Putamen (tissue), 1 donor: ENCODE measurements around the gene TNFRSF14.
"Not testable (repeated sequence)": the region's sequence is repeated elsewhere in the genome, so short reads cannot be mapped to it uniquely, and the experiment has no call there.

Experiments used
- DNase-seq: peaks from one replicate; pipeline ENCODE4 v3.0.0-alpha.2; 2016; ENCODE audit warnings: low spot score

The TNFRSF14 gene

DNA sequence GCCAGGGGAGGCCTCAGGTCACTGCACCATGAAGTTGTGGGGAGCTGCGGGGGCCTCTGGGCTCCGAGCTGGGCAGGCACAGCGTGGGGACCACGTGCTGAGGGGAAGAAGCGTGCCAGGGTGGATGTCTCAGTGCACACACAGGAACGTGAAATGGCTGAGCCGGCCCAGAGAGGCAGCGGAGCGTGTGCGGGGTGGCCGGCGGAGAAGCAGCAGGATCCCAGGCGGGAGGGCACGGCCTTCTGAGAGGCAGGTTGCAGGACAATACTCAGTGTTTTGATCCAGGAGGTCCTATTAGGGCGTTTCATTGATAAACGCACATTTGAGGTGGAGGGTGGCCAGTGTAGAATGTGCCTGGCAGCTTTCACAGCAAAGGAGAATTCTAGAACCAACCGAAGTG lies 12.9 kb downstream of the TNFRSF14 start:
- no peak for DNase-seq

DNA sequence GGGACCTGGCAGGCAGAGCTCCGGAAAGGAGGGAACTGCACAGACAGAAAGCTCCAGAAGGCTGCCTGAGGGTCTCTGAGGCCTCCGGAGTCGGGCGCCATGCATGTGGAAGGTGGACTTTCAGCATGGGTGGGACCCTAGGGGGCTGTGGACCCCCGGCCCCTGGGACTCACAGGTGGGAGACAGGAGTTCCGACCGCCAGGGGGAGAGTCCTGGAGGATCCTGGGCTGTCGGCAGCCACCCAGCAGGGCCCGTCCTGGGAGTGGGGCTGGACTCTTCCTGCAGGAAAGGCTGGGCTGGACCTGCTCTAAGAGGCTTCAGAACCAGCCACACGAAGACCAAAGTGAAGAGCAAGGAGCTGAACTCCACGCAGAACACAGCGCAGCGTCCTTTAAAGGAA lies 13.5 kb downstream of the TNFRSF14 start:
- not testable (repeated sequence) for DNase-seq

DNA sequence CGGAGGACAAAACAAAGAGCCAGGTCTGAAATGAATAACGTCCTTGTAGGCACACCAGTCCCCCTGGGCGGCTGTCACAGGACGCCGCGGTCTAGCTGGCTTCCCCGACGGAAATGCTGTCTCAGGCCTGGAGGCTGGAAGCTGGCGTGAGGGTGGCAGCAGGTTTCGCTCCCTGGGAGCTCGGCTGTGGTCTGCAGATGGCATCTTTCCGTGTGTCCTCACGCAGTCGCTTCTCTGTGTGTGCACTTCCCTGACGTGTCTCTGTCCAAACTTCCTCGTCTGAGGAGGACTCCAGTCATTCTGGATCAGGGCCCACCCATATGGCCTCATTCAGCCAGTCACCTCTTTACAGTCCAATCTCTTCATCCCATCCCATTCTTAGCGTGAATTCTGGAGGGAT lies 14.2 kb downstream of the TNFRSF14 start:
- no peak for DNase-seq

DNA sequence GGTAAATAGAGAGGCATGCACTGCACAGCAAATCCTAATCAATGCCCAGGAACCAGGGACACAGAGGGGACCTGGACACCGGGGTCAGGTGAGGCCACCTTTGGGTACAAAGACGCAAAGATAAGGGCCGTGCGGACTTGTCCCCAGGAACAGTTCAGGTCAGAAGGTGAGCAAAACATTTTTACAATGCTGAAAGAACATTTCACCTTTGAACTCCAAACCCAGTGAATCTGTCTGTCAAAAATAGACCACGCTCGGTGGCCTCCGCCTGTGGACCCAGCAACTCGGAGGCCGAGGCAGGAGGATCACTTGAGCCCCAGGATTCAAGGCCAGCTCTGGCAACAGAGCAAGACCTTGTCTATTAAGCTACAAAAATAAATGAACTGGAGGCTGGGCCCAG lies 15.2 kb downstream of the TNFRSF14 start:
- DNase-seq = no peak

DNA sequence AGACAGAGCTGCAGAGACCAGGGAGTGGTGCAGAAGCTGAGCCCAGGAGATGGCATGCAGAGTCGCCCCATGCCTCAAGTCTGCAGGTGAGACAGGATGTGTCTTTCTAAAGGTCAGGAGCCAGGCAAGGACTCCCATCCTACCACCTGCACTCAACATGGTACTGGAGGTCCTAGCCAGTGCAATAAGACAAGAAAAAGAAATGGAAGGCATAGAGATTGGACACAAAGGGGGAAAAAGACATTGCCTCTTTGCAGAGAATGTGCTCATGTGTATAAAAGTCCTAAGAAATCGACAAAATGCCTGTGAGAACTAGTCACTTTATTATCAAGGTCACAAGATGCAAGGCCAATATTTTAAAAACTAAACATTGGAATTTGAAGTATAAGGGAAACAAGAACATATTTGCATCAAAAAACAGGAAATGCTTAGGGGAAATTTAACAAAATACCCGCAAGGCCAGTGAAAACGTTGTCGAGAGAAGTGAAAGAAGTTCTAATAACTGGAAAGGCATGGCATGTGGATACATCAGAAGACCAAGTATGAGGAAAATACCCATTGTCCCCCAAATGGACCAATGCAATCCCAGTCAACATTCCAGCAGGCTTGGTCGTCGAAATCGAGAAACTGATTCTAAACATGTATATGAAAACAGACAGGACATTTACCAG lies 17.2 kb downstream of the TNFRSF14 start:
- DNase-seq = no peak

DNA sequence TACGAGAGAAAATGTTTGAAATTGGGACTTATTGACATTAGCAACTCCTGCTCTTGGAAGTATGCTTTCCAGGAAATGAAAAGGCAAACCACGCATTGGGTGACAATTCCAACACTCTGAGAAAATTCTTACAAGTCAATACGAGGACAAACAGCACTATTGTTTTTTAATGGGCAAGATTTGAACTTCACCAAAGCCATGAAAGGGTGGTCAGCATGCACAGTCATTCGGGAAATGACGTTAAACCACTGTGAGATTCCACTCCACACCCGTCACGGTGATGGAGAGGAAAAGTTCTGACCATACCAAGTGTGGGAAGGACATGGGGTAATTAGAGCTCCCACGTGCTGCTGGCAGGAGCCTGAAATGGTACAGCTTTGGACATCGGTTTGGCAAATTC lies 18.2 kb downstream of the TNFRSF14 start:
- DNase-seq = no peak

DNA sequence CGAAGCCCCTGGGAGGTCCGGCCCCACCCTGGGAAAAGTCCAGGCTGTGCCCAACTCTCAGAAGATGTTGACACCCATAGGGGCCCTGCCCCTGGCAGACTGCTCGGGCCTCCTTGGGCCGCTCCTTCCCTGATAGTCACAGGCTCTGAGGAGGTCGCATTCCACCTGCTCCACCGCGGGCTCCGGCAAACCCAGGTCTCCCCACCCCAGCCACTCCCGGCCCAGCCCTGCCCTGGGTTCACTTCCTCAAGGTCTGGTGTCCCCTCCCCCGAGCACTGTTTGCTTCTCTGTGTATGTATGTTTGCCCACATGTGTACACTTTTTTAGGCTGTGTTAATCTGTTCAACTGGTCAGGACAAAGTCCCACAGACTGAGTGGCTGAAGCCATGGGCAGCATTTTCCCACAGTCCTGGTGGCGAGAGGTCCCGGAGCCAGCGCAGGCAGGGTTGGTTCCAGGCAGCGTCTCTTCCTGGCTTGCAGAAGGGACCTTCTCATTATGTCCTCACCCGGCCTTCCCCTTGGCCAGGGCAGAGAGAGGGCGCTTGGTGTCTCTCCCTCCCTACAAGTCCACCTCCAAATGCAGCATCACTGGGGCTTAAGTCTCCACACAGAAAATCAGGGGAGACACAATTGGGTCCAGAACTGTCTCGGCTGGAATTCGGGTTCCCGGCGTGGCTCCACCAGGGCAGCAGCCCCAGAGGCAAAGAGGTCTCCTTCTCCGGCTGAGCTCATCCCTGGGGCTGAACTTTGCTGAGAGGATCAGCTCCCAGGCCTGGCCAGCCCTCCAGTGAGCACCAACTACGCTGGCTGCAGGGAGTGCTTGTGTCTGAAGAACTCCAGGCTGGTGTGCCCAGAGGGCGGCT lies 19.9 kb downstream of the TNFRSF14 start:
- DNase-seq = no peak

DNA sequence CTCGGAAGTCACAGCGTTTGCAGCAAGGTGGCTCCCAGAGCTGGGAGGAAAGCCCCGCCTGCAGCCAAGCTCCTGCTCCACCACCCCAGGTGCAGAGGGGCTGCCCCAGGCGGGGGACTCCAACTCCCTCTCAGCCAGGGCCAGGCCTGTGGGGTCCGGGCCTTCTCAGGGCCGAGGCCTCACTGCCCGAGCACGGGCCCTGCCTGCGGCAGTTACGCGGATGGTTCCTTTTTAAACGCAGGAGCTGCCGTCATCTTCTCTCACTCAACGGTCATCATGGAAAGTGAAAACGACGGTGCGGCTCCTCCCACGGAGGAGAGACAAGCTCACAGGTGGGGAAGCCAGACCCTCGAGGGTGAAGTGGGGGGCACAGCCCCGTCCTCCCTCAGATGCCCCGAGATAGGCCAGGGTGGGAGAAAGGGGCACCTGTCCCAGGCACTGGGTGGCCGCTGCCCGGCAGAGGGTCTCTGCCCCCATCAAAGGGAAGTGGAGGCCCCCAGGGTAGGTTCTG lies 21.4 kb downstream of the TNFRSF14 start:
- not testable (repeated sequence) for DNase-seq

DNA sequence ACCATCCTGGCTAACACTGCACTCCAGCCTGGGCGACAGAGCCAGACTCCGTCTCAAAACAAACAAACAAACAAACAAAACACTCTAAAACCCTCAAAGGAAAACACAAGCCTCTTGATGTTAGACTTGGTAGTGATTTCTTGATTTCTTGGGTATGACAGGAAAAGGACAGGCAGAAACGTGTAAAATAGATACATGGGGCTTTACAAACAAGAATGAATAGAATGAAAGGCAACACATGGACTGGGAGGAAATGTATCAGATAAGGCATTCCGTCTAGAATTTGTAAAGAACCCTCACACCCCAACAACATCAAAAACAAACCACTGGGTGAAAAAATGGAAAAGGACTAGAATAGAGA lies 22.6 kb downstream of the TNFRSF14 start:
- DNase-seq = no peak

DNA sequence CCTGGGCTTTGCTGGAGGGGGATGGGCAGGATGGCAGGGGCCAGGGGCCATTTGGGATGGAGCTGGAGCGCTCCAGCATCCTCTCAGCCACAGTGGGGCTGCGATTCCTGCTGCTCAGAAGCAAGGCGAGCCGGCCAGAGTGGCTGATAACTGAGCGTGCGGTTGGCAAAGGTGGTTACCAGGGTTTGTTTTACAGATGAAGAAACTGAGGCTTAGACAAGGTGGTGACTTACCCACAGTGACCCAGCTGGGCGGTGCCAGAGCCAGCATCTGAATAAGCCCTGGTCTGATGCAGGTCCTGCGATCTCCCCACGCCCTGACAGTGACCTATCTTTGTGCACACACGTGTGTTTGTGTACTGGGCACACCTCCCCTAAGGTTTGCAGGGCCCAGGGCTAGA lies 24.5 kb downstream of the TNFRSF14 start:
- no peak for DNase-seq

DNA sequence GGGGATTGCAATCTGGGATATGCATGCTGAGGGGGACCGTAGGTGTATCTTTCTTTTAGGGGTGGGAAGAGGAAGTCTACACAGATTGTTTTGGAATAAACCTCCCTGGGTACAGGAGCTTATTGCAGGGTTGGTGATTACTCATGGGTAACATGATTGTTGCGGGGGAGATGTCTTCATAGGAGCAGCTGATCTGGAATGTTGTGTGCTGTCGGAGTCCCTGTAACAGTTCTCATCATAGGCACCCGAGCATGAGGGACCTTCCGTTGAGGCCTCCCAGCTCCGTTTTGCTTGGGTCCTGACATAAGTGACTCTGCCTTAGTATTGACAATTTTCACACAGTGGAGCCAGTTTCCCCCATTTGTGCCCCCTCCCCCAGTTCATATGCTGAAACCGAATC lies 26.2 kb downstream of the TNFRSF14 start:
- DNase-seq = peak; percentile 12

DNA sequence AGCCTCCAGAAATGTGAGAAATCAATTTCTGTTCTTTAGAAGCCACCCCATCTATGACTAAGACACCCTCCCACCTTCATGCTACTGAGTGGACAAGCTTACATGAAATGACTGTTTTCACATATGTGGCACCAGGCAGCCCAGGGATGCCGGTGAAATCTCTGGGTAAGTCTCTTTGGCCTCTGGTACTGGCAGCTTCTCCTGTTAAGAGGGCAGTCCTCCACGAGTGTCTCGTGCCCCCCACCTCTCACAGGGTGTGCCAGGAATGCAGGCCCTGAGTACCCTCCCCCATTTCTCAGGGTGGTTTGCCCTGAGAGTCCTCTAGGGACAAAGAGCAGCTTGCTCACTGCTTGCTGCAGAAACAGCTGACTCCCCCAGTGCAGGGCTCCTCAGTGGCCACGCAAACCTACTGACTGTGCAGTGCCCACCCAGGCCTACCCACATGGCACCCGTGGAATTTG lies 27.2 kb downstream of the TNFRSF14 start:
- no peak for DNase-seq

DNA sequence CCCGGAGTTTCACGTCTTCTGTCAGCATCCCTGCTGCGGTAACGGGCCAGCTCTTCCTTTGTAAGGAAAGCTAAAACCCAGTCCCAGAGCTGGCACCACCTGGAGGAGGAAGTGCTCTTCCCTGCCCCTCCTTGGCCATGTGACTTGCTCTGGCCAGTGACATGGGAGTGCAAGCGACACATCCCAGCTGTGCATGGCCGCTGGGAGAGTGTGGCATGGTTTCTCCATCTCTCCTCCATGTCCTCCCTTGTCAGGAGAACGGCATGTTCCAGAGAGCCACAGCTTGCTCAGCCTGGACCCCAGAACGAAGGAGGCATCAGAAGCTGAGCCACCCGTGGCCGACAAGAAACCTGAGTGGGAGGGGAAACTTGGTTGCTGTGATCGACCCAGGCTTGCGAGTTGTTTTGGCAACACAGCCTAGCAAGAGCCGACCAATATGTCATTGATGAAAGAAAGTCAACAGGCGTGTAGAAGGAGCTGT lies 27.7 kb downstream of the TNFRSF14 start:
- no peak for DNase-seq

DNA sequence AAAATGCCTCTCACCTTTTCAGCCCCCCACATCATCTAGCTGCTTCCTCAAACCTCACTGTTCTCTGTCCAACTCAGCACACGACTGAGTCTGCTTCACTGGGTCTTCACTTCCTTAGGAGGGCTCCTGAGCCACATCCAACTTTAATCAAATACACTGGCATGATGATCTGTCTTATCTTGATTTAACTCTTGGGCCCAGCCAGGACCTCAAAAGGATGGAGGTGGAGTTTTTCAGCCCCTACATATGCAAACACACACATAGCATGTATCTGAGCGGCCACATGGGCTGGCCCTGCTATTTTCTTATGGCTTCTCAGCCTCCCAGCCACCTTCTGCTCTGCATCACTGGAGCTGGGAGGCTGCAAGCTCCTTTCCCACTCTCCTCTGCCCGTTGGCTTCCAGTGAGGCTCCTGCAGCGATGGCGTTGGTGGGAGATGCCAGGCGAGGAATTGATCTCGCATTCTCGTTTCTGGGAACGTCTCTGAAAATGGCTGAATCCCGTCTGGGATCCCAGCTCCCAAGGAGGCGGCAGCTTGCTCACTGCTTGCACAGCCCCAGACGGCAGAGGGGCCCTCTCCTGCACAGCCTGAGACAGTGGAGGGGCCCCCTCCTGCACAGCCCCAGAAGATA lies 28.6 kb downstream of the TNFRSF14 start:
- DNase-seq = peak; percentile 24

DNA sequence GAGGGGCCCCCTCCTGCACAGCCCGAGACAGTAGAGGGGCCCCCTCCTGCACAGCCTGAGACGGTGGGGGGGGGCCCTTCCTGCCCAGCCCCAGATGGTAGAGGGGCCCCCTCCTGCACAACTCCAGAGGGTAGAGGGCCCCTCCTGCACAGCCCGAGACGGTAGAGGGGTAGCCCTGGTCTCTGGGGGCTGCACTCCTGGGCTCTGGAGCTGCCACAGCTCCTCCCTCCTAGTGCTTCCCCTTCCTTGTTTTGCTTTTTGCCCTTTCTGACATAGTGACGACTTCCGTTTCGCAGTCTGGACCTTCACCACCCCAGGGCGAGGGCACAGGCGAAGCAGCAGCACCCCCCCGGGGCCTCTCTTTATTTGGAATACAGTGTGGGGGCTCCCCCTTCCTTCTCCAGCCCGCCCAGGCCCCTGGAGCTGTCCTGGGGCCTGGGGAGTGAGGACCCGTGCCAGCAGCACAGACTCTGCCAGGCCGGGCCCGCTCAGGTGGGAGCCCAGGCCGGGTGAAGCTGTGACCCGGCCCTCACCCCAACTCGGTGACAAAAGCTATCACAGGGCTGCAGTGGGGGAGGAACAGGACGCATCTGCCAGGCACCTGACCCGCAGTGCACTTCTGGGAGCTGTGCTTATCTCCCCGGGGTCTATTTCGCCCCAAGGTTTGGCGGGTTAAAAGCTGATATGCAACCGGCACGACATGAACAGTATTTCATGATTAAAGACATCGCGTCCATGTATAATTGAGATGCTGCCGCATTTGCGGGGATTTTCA lies 29.3 kb downstream of the TNFRSF14 start:
- peak; percentile 71 for DNase-seq

DNA sequence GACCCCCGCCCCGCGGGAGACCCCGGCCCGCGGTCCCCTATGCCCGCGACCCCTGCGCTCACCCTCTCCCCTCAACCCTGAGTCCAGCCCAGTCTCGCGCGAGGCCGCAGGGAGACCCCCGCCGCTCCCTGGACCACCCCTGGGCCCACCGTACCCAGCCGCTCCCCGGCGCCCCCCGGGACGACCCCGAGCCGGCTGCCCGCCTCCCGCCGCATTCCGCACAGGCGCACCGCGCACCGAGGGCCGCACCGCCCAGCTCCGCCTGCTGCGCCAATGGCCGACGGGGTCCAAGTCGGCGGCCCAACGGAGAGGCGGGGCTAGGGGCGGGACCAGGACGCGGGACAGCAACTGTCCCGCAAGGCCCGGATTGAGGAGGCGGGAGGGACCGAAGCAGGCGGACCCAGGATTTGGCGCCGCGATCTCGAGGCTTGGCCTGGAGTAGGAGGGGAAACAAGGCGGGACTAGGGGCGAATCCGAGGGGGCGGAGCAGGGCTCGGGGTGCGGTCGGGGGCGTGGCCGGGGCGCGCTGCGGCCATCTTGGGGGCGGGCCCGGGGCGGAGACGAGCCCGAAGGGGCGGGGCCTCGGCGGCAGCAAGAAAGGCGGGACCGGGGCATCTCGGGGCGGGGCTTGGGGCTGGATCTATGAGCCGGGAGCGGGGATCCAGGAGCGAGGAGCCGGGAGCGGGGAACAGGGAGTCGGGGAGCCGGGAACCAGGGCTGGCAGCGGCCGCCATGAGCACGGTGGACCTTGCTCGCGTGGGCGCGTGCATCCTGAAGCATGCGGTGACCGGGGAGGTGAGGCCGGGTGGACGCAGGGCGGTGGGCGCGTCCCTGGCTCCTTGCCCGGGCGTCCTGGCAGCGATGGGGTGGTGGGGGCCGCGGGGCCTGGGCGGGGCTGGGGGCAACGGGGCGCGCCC lies 30.2 kb downstream of the TNFRSF14 start, which contains the start of gene PRXL2B:
Gene PRXL2B (plus strand): TSS at position 624 of the 917 bp plus-strand sequence. CDS start 109 bp downstream, at position 733.
- peak; percentile 99 for DNase-seq

DNA sequence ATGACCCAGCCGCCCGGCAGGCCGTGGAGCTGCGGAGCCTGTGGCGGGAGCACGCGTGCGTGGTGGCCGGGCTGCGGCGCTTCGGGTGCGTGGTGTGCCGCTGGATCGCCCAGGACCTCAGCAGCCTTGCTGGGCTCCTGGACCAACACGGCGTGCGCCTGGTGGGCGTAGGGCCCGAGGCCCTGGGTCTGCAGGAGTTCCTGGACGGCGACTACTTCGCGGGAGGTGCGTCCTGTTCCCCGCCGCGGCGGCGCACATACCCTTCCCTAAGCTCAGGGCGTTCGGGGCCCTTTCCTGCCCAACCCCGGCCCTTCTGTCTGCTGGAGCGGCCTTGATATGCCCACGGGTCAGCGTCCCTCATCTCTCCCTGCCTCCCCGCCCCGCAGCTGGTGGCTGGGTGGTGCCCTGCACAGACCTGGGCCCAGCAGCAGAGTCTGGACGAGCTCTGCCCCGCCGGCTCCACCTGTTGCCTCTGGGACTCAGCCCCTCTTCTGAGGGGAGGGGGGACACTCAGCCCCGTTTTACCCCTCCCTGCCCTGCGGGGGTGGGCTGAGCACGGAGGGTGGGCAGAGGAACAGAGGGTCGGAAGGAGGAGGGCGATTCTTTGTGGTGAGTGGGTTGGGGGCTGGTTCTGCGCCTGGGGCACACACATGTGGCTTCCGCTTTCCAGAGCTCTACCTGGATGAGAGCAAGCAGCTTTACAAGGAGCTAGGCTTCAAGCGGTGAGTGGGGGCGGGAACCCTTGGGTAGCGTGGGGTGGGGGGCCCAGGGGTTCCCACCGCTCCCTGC lies 31.1 kb downstream of the TNFRSF14 start:
- DNase-seq = no peak

DNA sequence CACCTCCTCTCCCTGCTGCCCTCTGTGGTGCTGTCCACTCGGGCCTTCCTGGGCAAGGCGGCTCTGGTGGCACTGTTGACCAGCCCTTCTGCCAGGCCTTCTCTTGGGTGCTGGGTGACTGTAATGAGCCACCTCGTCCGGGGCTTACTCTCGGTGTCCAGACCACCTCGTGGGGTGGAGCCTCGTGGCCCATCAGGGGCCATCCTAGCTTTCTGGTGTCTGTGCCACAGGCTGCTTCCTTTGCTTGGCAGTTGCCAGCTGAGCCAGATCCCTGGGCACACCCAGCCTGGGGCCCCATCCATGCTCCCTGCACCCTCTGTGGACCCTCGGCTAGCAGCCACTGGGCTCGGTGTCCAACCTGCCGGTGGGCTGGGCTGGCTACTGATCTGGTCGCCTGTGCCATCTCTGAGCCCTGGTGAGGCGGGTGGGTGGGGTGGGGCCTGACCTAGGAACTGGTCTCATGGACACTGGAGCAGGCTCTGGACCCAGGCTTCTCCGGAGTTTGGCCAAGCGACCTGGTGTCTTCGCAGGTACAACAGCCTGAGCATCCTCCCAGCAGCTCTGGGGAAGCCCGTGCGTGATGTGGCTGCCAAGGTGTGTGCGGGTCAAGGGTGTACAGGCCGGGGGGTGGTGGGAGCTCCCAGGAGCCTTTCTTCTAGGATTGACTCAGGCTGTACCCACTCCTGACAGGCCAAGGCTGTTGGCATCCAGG lies 31.8 kb downstream of the TNFRSF14 start:
- DNase-seq = no peak
